ENCODE measurements around the gene EPB41L3.
"Not testable (repeated sequence)": the region's sequence is repeated elsewhere in the genome, so short reads cannot be mapped to it uniquely, and the experiment has no call there.

EPB41L3 gene

GRCh38 chr18:5530629-5531178 lies 13.1 kb downstream of the EPB41L3 start:
- no peak for DNase-seq (ENCODE audit: low spot score)

GRCh38 chr18:5529471-5529870 lies 14.3 kb downstream of the EPB41L3 start:
- no peak for DNase-seq (ENCODE audit: low spot score)

- DNase-seq (ENCODE audit: low spot score) = no peak
Observed at GRCh38 chr18:5527603-5528002, 16.2 kb downstream of the EPB41L3 start.

GRCh38 chr18:5524660-5525059 lies 19.1 kb downstream of the EPB41L3 start:
- DNase-seq (ENCODE audit: low spot score) = no peak

GRCh38 chr18:5521000-5521399 lies 22.8 kb downstream of the EPB41L3 start:
- DNase-seq (ENCODE audit: low spot score) = no peak

- DNase-seq (ENCODE audit: low spot score) = no peak
Observed at GRCh38 chr18:5520464-5520863, 23.3 kb downstream of the EPB41L3 start.

- no peak for DNase-seq (ENCODE audit: low spot score)
Observed at GRCh38 chr18:5519448-5520298, 24.1 kb downstream of the EPB41L3 start.

GRCh38 chr18:5518899-5519371 lies 24.9 kb downstream of the EPB41L3 start:
- DNase-seq (ENCODE audit: low spot score) = no peak

GRCh38 chr18:5518179-5518770 lies 25.5 kb downstream of the EPB41L3 start:
- DNase-seq (ENCODE audit: low spot score) = no peak

GRCh38 chr18:5516841-5517240 lies 27.0 kb downstream of the EPB41L3 start:
- no peak for DNase-seq (ENCODE audit: low spot score)

GRCh38 chr18:5515011-5515784 lies 28.6 kb downstream of the EPB41L3 start:
- no peak for DNase-seq (ENCODE audit: low spot score)

- DNase-seq (ENCODE audit: low spot score) = no peak
Observed at GRCh38 chr18:5513947-5514346, 29.9 kb downstream of the EPB41L3 start.

GRCh38 chr18:5512176-5512575 lies 31.6 kb downstream of the EPB41L3 start:
- DNase-seq (ENCODE audit: low spot score) = no peak

- not testable (repeated sequence) for DNase-seq (ENCODE audit: low spot score)
Observed at GRCh38 chr18:5511541-5511940, 32.3 kb downstream of the EPB41L3 start.

GRCh38 chr18:5510135-5510846 lies 33.5 kb downstream of the EPB41L3 start:
- DNase-seq (ENCODE audit: low spot score) = no peak

- no peak for DNase-seq (ENCODE audit: low spot score)
Observed at GRCh38 chr18:5508821-5509220, 35.0 kb downstream of the EPB41L3 start.

GRCh38 chr18:5507756-5508155 lies 36.0 kb downstream of the EPB41L3 start:
- DNase-seq (ENCODE audit: low spot score) = no peak

- DNase-seq (ENCODE audit: low spot score) = no peak
Observed at GRCh38 chr18:5506174-5506573, 37.6 kb downstream of the EPB41L3 start.

- no peak for DNase-seq (ENCODE audit: low spot score)
Observed at GRCh38 chr18:5503740-5504139, 40.1 kb downstream of the EPB41L3 start.

GRCh38 chr18:5500158-5500939 lies 43.4 kb downstream of the EPB41L3 start:
- no peak for DNase-seq (ENCODE audit: low spot score)

GRCh38 chr18:5498452-5498851 lies 45.3 kb downstream of the EPB41L3 start:
- no peak for DNase-seq (ENCODE audit: low spot score)

Measured in activated CD4-positive, alpha-beta T cell treated with anti-CD3 and anti-CD28 coated beads, Interleukin-2, Interleukin-4, amounts not matched to agents 100 ng/mL and 50 ng/mL, durations not matched to agents 16 hours and 8 hours (primary cell).